Brain microvascular endothelial cell (primary cell): ENCODE results near the gene ONECUT3.

Source experiments
- DNase-seq: peaks from one replicate; pipeline ENCODE4 v3.0.0-alpha.2; 2020
- H3K27ac ChIP-seq: fragments of 250-450 bp; sonication (Bioruptor Pico); 2 replicates; pipeline ENCODE4 v1.5.1; 2020; ENCODE audit warnings: mild to moderate bottlenecking, moderate library complexity
- H3K27me3 ChIP-seq: fragments of 250-450 bp; sonication (Bioruptor Pico); replicated peaks from 2 replicates; pipeline ENCODE4 v1.5.1; 2020; ENCODE audit warnings: mild to moderate bottlenecking
- H3K36me3 ChIP-seq: fragments of 250-450 bp; sonication (Bioruptor Pico); replicated peaks from 2 replicates; pipeline ENCODE4 v1.5.1; 2020; ENCODE audit warnings: mild to moderate bottlenecking
- H3K4me3 ChIP-seq: 2 replicates; pipeline ENCODE4 v1.5.1; 2011; ENCODE audit warnings: low read depth, mild to moderate bottlenecking, control low read depth, low read length, moderate library complexity
- CTCF ChIP-seq: IDR thresholded peaks from 2 replicates; pipeline ENCODE4 v1.5.1; 2011; ENCODE audit warnings: low read depth, mild to moderate bottlenecking, moderate library complexity, low read length, control low read depth, inconsistent platforms; ENCODE audit errors: missing control alignments
- in situ Hi-C: cut with HindIII; loops from 2 replicates; pipeline ENCODE4 v1.10.0; 2017; ENCODE audit warnings: low sequenced_read_pairs, low pct_ligation_motif_present

Gene ONECUT3

DNA sequence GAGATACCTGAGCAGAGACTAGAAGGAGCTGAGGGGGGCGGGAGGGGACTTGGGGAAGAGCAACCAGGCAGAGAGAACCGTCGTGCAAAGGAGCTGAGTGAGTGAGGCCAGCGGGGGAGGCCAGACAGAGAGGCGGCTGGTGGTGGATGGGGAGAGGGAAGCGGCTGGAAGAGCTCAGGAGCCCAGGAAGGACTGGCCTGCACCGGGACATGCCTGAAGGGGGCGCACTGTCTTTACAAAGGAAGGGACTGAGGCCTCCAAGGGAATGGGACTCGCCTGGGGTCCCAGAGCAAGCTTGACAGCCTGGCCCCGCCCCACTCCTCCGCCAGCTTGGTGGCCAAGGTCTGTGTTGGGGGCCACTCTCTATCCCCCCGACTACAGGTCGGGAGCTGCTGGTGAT is 14.9 kb downstream of the ONECUT3 start:
- Histone ChIP-seq H3K36me3 (no peaks in the 10 kb centered on the region), H3K4me3 (no peak overlapping the region), H3K27ac (no peak overlapping the region), H3K27me3 (peaks cover 46% of the 10 kb centered on the region)
- DNase-seq = no peak
- in situ Hi-C loops = no loop called here
- peak; percentile 55 for TF ChIP-seq CTCF

GRCh38 chr19:1768918-1769644 is 15.8 kb downstream of the ONECUT3 start:
- Histone ChIP-seq H3K27me3 (peaks cover 47% of the 10 kb centered on the region), H3K27ac (no peak overlapping the region), H3K4me3 (no peak overlapping the region), H3K36me3 (no peaks in the 10 kb centered on the region)
- no peak for DNase-seq
- in situ Hi-C loops = no loop called here
- TF ChIP-seq CTCF = no peak

GRCh38 chr19:1769645-1769985 is 16.3 kb downstream of the ONECUT3 start:
- TF ChIP-seq CTCF = no peak
- in situ Hi-C loops = no loop called here
- H3K4me3 ChIP-seq = no peak overlapping the region
- no peaks in the 10 kb centered on the region for H3K36me3 ChIP-seq
- no peak overlapping the region for H3K27ac ChIP-seq
- DNase-seq = no peak
- peaks cover 43% of the 10 kb centered on the region for H3K27me3 ChIP-seq

DNA sequence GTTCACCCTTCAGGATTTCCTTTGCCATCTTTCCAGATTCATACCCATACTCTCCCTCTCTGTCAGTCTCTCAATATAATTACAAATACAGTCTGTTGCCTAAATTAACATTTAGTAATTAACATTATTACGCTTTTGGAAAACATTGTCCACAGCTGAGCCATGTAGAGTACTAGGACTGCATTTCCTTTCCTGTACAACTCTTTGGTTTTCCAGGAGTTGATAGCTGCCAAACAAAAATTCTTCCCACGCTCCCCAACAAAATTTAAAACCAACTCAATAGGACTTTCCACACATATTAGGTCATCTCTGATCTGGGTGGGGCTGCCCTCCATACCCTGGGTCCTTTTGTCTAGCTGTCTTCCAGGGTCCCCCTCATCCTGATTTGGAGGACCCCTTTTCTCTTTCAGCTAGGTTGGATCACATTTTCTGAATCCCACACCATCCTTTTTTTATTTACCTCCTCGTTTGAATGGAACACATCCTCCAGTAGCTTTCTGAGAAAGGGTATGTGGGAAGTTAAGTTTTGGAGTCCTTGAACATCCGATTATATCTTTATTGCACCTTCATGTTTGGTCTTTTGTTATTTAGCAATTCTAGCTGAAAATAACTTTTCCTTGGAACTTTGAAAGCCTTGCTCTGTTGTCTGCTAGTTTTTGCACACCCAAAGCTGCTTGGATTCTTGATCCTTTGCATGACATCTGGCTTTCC is 17.7 kb downstream of the ONECUT3 start:
- TF ChIP-seq CTCF = no peak
- Histone ChIP-seq H3K4me3 (no peak overlapping the region), H3K27ac (no peak overlapping the region), H3K27me3 (peaks cover 40% of the 10 kb centered on the region), H3K36me3 (no peaks in the 10 kb centered on the region)
- in situ Hi-C loops = no loop called here
- DNase-seq = no peak

GRCh38 chr19:1773184-1773583 is 19.9 kb downstream of the ONECUT3 start:
- H3K4me3 ChIP-seq = no peak overlapping the region
- in situ Hi-C loops = no loop called here
- no peak overlapping the region for H3K27ac ChIP-seq
- DNase-seq = no peak
- no peak for TF ChIP-seq CTCF
- no peaks in the 10 kb centered on the region for H3K36me3 ChIP-seq
- H3K27me3 ChIP-seq = peaks cover 41% of the 10 kb centered on the region
